Ovary (tissue), 9 donors: ENCODE results near the gene BAIAP2L1. TPM values are rescaled to one million over a fixed set of nuclear protein-coding genes. Genes with fewer than 3 reads are reported as not detected.

Experiments
- DNase-seq, 5 donors: peaks; one replicate each; pipeline ENCODE4 v3.0.0-alpha.2; 2019 to 2020
- H3K27ac ChIP-seq, 2 donors: fragments of 200-600 bp; one replicate each; pipeline versions ENCODE4 v1.5.1 to v1.8.0; 2019 to 2022
- H3K27me3 ChIP-seq: fragments of 200-600 bp; one replicate; pipeline ENCODE4 v1.8.0; 2022
- H3K36me3 ChIP-seq: fragments of 200-600 bp; sonication (generic); one replicate; pipeline ENCODE4 v1.5.1; 2019
- H3K4me1 ChIP-seq: one replicate; pipeline ENCODE4 v1.8.1; 2013; ENCODE audit warnings: mild to moderate bottlenecking, moderate library complexity; ENCODE audit not compliant: insufficient read depth
- H3K4me3 ChIP-seq: fragments of 200-600 bp; sonication (generic); one replicate; pipeline ENCODE4 v1.5.1; 2017
- H3K9me3 ChIP-seq, 2 donors: fragments of 200-600 bp in 1 of 2; sonication (generic) in 1 of 2; one replicate each; pipeline versions ENCODE4 v1.5.1 to v1.8.1; 2013 to 2019; ENCODE audit warnings: mild to moderate bottlenecking in 1 of 2, moderate library complexity in 1 of 2
- EP300 ChIP-seq: sonication (generic); formaldehyde crosslinking; IDR thresholded peaks from one replicate; pipeline ENCODE4 v1.6.1; 2017; ENCODE audit warnings: antibody characterized with exemption
- POLR2A ChIP-seq: fragments of 450-650 bp; IDR thresholded peaks from one replicate; pipeline ENCODE4 v1.6.1; 2017; ENCODE audit warnings: antibody characterized with exemption, mild to moderate bottlenecking, moderate library complexity
- WGBS, 3 donors: extraction: QIAGEN DNeasy Blood & Tissue Kit in 1 of 3; methylation state at CpG; one replicate each; pipeline versions ENCODE4 v1.1.5 to v1.1.7; 2013 to 2017; 5-methylcytosine and 5-hydroxymethylcytosine counted together
- intact Hi-C, 4 donors: fragments of 100-400 bp; cut with DNase I; formaldehyde crosslinking; loops; one replicate each; pipeline versions ENCODE4 v1.11.0 to v1.15.1; 2022 to 2023
- polyA plus RNA-seq, 2 donors: library from polyadenylated mRNA; stranded (reverse); fragments of 200-250 nt in 1 of 2; fragments of 350-450 nt in 1 of 2; fragmentation: Illumina TruSeq in 1 of 2; extraction: RNeasy Lipid Tissue Mini Kit (QIAGEN cat#74804) in 1 of 2; gene quantifications; one replicate each; pipeline ENCODE4 v1.2.3, GENCODE V29; 2013 to 2014
- total RNA-seq, 7 donors: library from RNA; depleted of rRNA in 2 of 7; stranded (reverse); fragments of >200 nt in 2 of 7; fragmentation: NEBNext Ultra II Directional in 3 of 7; extraction: Animal tissue kit (Norgen Biotek cat#: 25700) in 3 of 7; gene quantifications; one replicate each; pipeline versions ENCODE4 v1.1.0 to v1.2.4, GENCODE V29; 2016 to 2023
- TF ChIP-seq, protein P1 (sequence below), 3 donors: fragments of 450-650 bp in 2 of 3; fragments of 200-600 bp in 1 of 3; IDR thresholded peaks; one replicate each; pipeline versions ENCODE4 v1.5.1 to v1.8.0; 2016 to 2022; ENCODE audit warnings: antibody characterized with exemption in 3 of 3, mild to moderate bottlenecking in 1 of 3
- donor health status: DM: no; HTN: no; CAD: no; lungs with moderate emphysema.
- donor health status: DM: no; HTN: no; CAD: no.
- donor health status: Bipolar disorder and iron deficiency.
- donor health status: DM: yes; HTN: yes; CAD: no.
- donor health status: DM: no; HTN: no; CAD: no.
- donor health status: DM: yes; HTN: yes; CAD: no.

The BAIAP2L1 gene
- total and polyA plus RNA-seq, 9 donors: 0.73 to 7.9 (median 1.9) TPM

DNA sequence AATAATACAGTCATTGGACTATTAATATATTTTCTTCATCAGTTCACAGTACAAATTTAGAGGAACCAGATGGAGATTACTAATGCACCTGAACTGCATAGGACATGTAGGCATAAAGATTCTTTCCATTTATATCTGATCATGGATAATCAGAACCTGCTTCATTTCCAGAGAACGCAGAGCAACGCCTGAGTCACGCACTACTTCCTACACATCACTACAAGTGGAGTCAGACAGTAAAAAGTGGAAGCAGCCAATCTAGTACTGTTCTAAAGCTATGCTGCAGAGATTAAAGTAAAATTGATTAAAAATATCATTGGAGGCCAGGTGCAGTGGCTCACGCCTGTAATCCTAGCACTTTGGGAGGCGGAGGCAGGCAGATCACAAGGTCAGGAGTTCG, 76.1 kb downstream of the BAIAP2L1 start:
- Histone ChIP-seq H3K9me3 (no peaks in the 10 kb centered on the region), H3K4me3 (no peak overlapping the region), H3K36me3 (no peaks in the 10 kb centered on the region), H3K27me3 (no peaks in the 10 kb centered on the region), H3K4me1 (peaks cover 1% of the 10 kb centered on the region), H3K27ac (no peak overlapping the region)
- TF ChIP-seq EP300 (no peak), POLR2A (no peak)
- TF ChIP-seq, protein P1, sequence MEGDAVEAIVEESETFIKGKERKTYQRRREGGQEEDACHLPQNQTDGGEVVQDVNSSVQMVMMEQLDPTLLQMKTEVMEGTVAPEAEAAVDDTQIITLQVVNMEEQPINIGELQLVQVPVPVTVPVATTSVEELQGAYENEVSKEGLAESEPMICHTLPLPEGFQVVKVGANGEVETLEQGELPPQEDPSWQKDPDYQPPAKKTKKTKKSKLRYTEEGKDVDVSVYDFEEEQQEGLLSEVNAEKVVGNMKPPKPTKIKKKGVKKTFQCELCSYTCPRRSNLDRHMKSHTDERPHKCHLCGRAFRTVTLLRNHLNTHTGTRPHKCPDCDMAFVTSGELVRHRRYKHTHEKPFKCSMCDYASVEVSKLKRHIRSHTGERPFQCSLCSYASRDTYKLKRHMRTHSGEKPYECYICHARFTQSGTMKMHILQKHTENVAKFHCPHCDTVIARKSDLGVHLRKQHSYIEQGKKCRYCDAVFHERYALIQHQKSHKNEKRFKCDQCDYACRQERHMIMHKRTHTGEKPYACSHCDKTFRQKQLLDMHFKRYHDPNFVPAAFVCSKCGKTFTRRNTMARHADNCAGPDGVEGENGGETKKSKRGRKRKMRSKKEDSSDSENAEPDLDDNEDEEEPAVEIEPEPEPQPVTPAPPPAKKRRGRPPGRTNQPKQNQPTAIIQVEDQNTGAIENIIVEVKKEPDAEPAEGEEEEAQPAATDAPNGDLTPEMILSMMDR (IDR thresholded peaks at IDR 0.05): no peak
- intact Hi-C loops: no loop called here
- DNase-seq: no peak
- WGBS, 3 donors: 90 to 92% (median 92%) methylated on average over 6 of the region's 6 CpGs

GRCh38 chr7:98323597-98324322, 77.1 kb downstream of the BAIAP2L1 start:
- WGBS, 3 donors: 35 to 60% (median 39%) methylated on average over 28 of the region's 28 CpGs
- Histone ChIP-seq H3K4me1 (peaks cover 1% of the 10 kb centered on the region), H3K4me3 (no peak overlapping the region), H3K36me3 (no peaks in the 10 kb centered on the region), H3K27me3 (no peaks in the 10 kb centered on the region), H3K27ac (no peak overlapping the region), H3K9me3 (no peaks in the 10 kb centered on the region)
- TF ChIP-seq EP300 (no peak), POLR2A (no peak)
- DNase-seq: no peak
- intact Hi-C loops: no loop called here

DNA sequence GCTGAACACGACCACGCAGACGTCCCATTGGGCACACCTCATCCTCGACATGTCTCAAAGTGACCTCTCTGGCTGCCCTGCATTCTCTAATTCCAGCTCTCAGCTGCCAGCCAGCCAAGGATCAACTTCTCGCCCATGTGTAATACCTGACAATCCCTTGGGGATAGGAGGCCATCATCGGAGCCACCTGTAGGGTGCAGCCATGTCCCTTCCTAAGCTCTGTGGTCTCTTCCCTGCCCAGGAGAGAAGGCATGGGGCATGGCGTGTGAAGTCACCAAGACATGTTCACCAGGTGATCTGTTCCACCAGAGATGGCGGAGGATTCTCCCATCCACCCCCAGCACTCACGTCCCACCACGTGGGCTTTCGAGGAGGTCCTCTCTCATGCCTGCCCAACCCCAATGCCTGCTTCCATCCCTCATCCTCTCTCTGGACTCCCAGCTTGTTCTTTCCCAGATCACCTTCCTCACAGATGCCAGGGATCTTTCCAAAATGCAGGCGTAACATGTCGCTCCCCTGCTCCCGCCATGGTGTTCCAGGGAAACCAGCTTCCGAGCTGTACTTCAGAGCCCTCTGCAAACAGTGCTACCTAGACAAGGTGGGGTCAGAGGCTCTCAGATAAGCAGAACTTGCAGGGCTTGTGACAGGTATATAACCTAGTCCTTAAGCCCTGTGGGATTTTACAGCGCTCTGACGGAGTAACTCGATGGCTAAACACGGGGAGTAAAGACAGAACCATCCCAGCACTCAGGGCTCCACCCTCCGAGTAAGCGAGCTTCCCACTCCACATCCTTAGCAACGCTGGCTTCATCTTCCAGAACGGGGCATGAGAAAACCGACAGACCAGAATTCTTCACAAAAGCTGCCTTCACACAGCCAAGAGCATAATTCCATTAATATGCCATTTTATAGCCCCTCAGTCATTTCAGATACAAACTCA, 78.3 kb downstream of the BAIAP2L1 start:
- Histone ChIP-seq H3K27me3 (no peaks in the 10 kb centered on the region), H3K4me1 (peaks cover 1% of the 10 kb centered on the region), H3K27ac (no peak overlapping the region), H3K36me3 (no peaks in the 10 kb centered on the region), H3K4me3 (no peak overlapping the region), H3K9me3 (no peaks in the 10 kb centered on the region)
- no peak for DNase-seq
- intact Hi-C loops: no loop called here
- TF ChIP-seq POLR2A (no peak), EP300 (no peak)
- TF ChIP-seq, protein P1 (IDR thresholded peaks at IDR 0.05): no peak
- 64 to 68% (median 68%) methylated on average over 24 of the region's 24 CpGs for WGBS, 3 donors

- H3K9me3 ChIP-seq: no peaks in the 10 kb centered on the region
- peaks cover 1% of the 10 kb centered on the region for H3K4me1 ChIP-seq
- H3K36me3 ChIP-seq: no peaks in the 10 kb centered on the region
- DNase-seq: no peak
- WGBS, 3 donors: 65 to 68% (median 66%) methylated on average over 10 of the region's 10 CpGs
- intact Hi-C loops: no loop called here
- H3K4me3 ChIP-seq: no peak overlapping the region
- no peak overlapping the region for H3K27ac ChIP-seq
- H3K27me3 ChIP-seq: no peaks in the 10 kb centered on the region
- TF ChIP-seq POLR2A (no peak), EP300 (no peak)
- TF ChIP-seq, protein P1 (IDR thresholded peaks at IDR 0.05): no peak
Measured at GRCh38 chr7:98321301-98321700, 79.6 kb downstream of the BAIAP2L1 start.
